WTC11 (cell line): Measurements from ENCODE around the gene AVP.

Experiments
- TEAD4 ChIP-seq: sonication (generic); formaldehyde crosslinking; IDR thresholded peaks from 2 replicates; pipeline ENCODE4 v1.8.0; 2022; ENCODE audit warnings: mild to moderate bottlenecking, missing genetic modification reagents
- ZNF232 ChIP-seq: sonication (generic); formaldehyde crosslinking; IDR thresholded peaks from 2 replicates; pipeline ENCODE4 v1.8.0; 2022; ENCODE audit warnings: mild to moderate bottlenecking, missing genetic modification reagents
- TF ChIP-seq, protein P1 (sequence below): fragments of 250-450 bp; sonication (Bioruptor Pico); IDR thresholded peaks from 2 replicates; pipeline ENCODE4 v1.9.0; 2021; ENCODE audit warnings: moderate library complexity, mild to moderate bottlenecking, inconsistent platforms, borderline replicate concordance
- TF ChIP-seq, protein P2 (sequence below): fragments of 200-600 bp; IDR thresholded peaks from 2 replicates; pipeline ENCODE4 v1.8.0; 2022; ENCODE audit warnings: antibody characterized with exemption
- TF ChIP-seq, protein P3 (sequence below): sonication (generic); formaldehyde crosslinking; IDR thresholded peaks from 2 replicates; pipeline ENCODE4 v1.8.1; 2022; ENCODE audit warnings: mild to moderate bottlenecking, moderate library complexity, missing genetic modification reagents
- TF ChIP-seq, protein P4 (sequence below): sonication (generic); formaldehyde crosslinking; IDR thresholded peaks from 2 replicates; pipeline ENCODE4 v1.8.0; 2022; ENCODE audit warnings: mild to moderate bottlenecking, missing genetic modification reagents

DNA sequence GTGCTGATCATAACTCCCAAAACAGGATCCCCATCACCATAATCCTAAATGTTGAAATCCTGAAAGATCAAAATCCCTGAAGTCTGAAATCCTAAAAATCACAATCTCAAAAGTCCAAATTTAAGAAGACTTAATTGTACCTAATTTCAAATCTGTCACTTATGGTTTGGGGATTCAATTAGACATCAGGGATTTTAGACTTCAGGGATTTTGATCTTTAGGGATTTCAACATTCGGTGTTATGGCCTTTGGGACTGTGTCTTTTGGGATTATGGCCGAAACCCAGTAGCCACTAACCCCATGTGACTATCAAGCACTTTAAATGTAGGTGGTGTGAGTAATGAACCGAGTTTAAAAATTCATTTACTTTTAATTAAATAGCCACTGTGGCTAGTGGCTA lies 21.7 kb upstream of the AVP start:
- TF ChIP-seq, protein P1, sequence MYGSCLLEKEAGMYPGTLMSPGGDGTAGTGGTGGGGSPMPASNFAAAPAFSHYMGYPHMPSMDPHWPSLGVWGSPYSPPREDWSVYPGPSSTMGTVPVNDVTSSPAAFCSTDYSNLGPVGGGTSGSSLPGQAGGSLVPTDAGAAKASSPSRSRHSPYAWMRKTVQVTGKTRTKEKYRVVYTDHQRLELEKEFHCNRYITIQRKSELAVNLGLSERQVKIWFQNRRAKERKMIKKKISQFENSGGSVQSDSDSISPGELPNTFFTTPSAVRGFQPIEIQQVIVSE (CRISPR knock-in tag): no peak
- no peak for TF ChIP-seq ZNF232 (CRISPR knock-in tag)
- TF ChIP-seq, protein P2, sequence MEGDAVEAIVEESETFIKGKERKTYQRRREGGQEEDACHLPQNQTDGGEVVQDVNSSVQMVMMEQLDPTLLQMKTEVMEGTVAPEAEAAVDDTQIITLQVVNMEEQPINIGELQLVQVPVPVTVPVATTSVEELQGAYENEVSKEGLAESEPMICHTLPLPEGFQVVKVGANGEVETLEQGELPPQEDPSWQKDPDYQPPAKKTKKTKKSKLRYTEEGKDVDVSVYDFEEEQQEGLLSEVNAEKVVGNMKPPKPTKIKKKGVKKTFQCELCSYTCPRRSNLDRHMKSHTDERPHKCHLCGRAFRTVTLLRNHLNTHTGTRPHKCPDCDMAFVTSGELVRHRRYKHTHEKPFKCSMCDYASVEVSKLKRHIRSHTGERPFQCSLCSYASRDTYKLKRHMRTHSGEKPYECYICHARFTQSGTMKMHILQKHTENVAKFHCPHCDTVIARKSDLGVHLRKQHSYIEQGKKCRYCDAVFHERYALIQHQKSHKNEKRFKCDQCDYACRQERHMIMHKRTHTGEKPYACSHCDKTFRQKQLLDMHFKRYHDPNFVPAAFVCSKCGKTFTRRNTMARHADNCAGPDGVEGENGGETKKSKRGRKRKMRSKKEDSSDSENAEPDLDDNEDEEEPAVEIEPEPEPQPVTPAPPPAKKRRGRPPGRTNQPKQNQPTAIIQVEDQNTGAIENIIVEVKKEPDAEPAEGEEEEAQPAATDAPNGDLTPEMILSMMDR: no peak
- TF ChIP-seq, protein P3, sequence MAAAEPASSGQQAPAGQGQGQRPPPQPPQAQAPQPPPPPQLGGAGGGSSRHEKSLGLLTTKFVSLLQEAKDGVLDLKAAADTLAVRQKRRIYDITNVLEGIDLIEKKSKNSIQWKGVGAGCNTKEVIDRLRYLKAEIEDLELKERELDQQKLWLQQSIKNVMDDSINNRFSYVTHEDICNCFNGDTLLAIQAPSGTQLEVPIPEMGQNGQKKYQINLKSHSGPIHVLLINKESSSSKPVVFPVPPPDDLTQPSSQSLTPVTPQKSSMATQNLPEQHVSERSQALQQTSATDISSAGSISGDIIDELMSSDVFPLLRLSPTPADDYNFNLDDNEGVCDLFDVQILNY (CRISPR knock-in tag): no peak
- no peak for TF ChIP-seq TEAD4 (CRISPR knock-in tag)
- TF ChIP-seq, protein P4, sequence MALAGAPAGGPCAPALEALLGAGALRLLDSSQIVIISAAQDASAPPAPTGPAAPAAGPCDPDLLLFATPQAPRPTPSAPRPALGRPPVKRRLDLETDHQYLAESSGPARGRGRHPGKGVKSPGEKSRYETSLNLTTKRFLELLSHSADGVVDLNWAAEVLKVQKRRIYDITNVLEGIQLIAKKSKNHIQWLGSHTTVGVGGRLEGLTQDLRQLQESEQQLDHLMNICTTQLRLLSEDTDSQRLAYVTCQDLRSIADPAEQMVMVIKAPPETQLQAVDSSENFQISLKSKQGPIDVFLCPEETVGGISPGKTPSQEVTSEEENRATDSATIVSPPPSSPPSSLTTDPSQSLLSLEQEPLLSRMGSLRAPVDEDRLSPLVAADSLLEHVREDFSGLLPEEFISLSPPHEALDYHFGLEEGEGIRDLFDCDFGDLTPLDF: no peak
